Spleen (tissue), 11 donors: ENCODE data around the gene GUCD1. TPM values are rescaled to one million over a fixed set of nuclear protein-coding genes. Genes with fewer than 3 reads are reported as not detected.

Experiments used
- DNase-seq: peaks from one replicate; pipeline ENCODE4 v3.0.0-alpha.2; 2020
- H3K27ac ChIP-seq, 8 donors: fragments of 200-600 bp; sonication (generic) in 7 of 8; 1 replicate in 4 of 8; 2 replicates in 4 of 8; pipeline versions ENCODE4 v1.5.0 to v1.8.0; 2016 to 2021; ENCODE audit warnings: inconsistent platforms in 4 of 8, mild to moderate bottlenecking in 4 of 8, moderate library complexity in 1 of 8
- H3K27me3 ChIP-seq, 7 donors: fragments of 200-600 bp; sonication (generic) in 6 of 7; replicated peaks in 1 of 7; 1 replicate in 4 of 7; 2 replicates in 3 of 7; pipeline versions ENCODE4 v1.5.0 to v1.8.0; 2016 to 2021; ENCODE audit warnings: inconsistent platforms in 3 of 7, mild to moderate bottlenecking in 1 of 7
- H3K36me3 ChIP-seq, 6 donors: fragments of 200-600 bp; sonication (generic) in 5 of 6; 1 replicate in 4 of 6; 2 replicates in 2 of 6; pipeline versions ENCODE4 v1.5.0 to v1.8.0; 2016 to 2021; ENCODE audit warnings: inconsistent platforms in 2 of 6
- H3K4me1 ChIP-seq, 6 donors: fragments of 200-600 bp; sonication (generic) in 5 of 6; 1 replicate in 3 of 6; 2 replicates in 3 of 6; pipeline versions ENCODE4 v1.5.0 to v1.8.0; 2016 to 2021; ENCODE audit warnings: inconsistent platforms in 3 of 6
- H3K4me3 ChIP-seq, 8 donors: fragments of 200-600 bp; sonication (generic) in 7 of 8; 1 replicate in 4 of 8; 2 replicates in 4 of 8; pipeline versions ENCODE4 v1.5.0 to v1.8.0; 2016 to 2021; ENCODE audit warnings: inconsistent platforms in 4 of 8, mild to moderate bottlenecking in 4 of 8, moderate library complexity in 2 of 8
- H3K9me3 ChIP-seq, 8 donors: fragments of 200-600 bp; sonication (generic) in 7 of 8; 1 replicate in 4 of 8; 2 replicates in 4 of 8; pipeline versions ENCODE4 v1.5.0 to v1.8.0; 2016 to 2021; ENCODE audit warnings: inconsistent platforms in 4 of 8
- POLR2A ChIP-seq, 3 donors: fragments of 450-650 bp; IDR thresholded peaks; one replicate each; pipeline ENCODE4 v1.5.1; 2017; ENCODE audit warnings: antibody characterized with exemption in 3 of 3, mild to moderate bottlenecking in 1 of 3
- POLR2AphosphoS5 ChIP-seq, 3 donors: sonication (generic); formaldehyde crosslinking; IDR thresholded peaks; one replicate each; pipeline ENCODE4 v1.5.1; 2017; ENCODE audit warnings: antibody characterized with exemption in 3 of 3
- WGBS, 5 donors: extraction: QIAGEN DNeasy Blood & Tissue Kit in 3 of 5; methylation state at CpG; one replicate each; pipeline versions ENCODE4 v1.1.5 to v1.1.7; 2013 to 2018; 5-methylcytosine and 5-hydroxymethylcytosine counted together
- intact Hi-C: fragments of 100-400 bp; cut with DNase I; formaldehyde crosslinking; loops from one replicate; pipeline ENCODE4 v1.15.0; 2023; ENCODE audit warnings: low total_unique reads
- polyA plus RNA-seq, 3 donors: library from polyadenylated mRNA; stranded (reverse); fragments of 200-250 nt; gene quantifications; one replicate each; pipeline ENCODE4 v1.2.1, GENCODE V29; 2013
- total RNA-seq, 7 donors: library from RNA; depleted of rRNA in 3 of 7; stranded (reverse); fragments of >200 nt in 3 of 7; fragmentation: NEBNext Ultra II Directional in 4 of 7; extraction: Animal tissue kit (Norgen Biotek cat#: 25700) in 4 of 7; gene quantifications; one replicate each; pipeline versions ENCODE4 v1.1.0 to v1.2.1, GENCODE V29; 2016 to 2021
- TF ChIP-seq, protein P1 (sequence below), 11 experiments: fragments of 200-600 bp in 7 of 11; fragments of 450-650 bp in 4 of 11; sonication (generic) in 4 of 11; IDR thresholded peaks in 8 of 11; conservative IDR thresholded peaks in 3 of 11; 1 replicate in 7 of 11; 2 replicates in 4 of 11; pipeline versions ENCODE4 v1.4.0 to v1.8.0; 2016 to 2021; ENCODE audit warnings: antibody characterized with exemption in 11 of 11, inconsistent platforms in 4 of 11, mild to moderate bottlenecking in 1 of 11
- donor health status: healthy with polysubstance abuse.
- donor health status: DM: no; HTN: no; CAD: no; lungs with moderate emphysema.
- donor health status: DM: no; HTN: no; CAD: no.
- donor health status: Bipolar disorder and iron deficiency.
- donor health status: healthy.
- donor health status: DM: no; HTN: no; CAD: no.
- donor health status: DM: yes; HTN: yes; CAD: no.

Gene GUCD1
- total and polyA plus RNA-seq, 10 donors, result 82.6 to 162 (median 106) TPM

DNA sequence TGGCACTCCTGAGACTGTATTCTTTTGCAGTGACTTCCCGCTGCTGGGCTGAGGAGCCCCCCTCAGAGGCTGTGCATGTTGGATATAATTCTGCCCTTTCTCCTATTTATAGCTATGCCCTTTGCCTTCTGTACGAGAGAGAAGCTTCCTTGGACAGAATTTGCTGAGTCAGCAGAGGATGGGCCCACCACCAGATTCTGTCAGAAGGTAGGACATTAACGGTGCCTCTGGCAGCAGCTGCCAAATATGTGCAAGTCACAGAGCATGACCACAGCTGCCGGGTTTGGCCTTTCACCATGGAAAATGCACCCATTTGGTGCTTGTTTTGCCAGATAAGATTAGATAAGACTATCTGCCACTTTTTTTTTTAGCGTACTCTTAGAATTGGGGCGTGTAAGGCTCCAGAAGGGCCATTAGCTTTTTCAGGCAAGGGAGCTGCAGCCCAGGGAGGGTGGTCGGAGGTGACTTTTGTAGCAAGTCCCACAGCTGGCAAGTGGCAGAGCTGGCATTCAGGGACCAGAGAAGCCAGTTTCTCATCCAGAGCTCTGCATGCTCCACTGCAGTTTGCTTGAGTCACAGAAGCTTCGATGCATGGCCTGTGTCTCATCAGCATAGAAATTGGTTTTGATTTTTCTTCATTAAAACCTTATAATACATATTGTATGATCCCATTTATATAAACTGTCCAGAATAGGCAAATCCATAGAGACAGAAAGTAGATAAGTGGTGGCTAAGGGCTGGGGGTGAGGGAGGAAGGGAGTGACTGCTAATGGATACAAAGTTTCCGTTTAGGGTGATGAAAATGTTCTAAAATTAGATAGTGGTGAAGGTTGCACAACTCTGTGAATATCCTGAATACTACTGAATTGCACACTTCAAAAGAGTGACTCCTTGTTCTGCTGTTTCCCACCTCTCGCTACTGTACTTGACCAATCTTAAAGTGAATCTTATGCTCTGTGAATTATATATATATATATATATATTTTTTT, 44.0 kb downstream of the GUCD1 start:
- peaks cover 20 to 99% (median 42%) of the 10 kb centered on the region in 6 donors for H3K4me1 ChIP-seq
- peak overlapping the region in 7 of 8 donors; percentile 61 to 86 (median 81) for H3K27ac ChIP-seq
- H3K9me3 ChIP-seq, result no peaks in the 10 kb centered on the region
- H3K4me3 ChIP-seq, result peak overlapping the region in 1 of 8 donors; percentile 19
- TF ChIP-seq POLR2A (IDR thresholded peaks at IDR 0.05), result no peak
- TF ChIP-seq POLR2AphosphoS5 (IDR thresholded peaks at IDR 0.05), result peak in 2 of 3 donors; percentile 22 to 29
- TF ChIP-seq, protein P1, sequence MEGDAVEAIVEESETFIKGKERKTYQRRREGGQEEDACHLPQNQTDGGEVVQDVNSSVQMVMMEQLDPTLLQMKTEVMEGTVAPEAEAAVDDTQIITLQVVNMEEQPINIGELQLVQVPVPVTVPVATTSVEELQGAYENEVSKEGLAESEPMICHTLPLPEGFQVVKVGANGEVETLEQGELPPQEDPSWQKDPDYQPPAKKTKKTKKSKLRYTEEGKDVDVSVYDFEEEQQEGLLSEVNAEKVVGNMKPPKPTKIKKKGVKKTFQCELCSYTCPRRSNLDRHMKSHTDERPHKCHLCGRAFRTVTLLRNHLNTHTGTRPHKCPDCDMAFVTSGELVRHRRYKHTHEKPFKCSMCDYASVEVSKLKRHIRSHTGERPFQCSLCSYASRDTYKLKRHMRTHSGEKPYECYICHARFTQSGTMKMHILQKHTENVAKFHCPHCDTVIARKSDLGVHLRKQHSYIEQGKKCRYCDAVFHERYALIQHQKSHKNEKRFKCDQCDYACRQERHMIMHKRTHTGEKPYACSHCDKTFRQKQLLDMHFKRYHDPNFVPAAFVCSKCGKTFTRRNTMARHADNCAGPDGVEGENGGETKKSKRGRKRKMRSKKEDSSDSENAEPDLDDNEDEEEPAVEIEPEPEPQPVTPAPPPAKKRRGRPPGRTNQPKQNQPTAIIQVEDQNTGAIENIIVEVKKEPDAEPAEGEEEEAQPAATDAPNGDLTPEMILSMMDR (IDR thresholded peaks at IDR 0.05 in 8 of 11, conservative IDR thresholded peaks at IDR 0.05 in 3 of 11), result no peak
- DNase-seq, result no peak
- WGBS, 5 donors, result 13 to 30% (median 16%) methylated on average over 10 of the region's 10 CpGs
- intact Hi-C loops, result no loop called here
- H3K27me3 ChIP-seq, result no peaks in the 10 kb centered on the region
- no peaks in the 10 kb centered on the region for H3K36me3 ChIP-seq

GRCh38 chr22:24507716-24508115, 47.2 kb downstream of the GUCD1 start:
- TF ChIP-seq POLR2A (IDR thresholded peaks at IDR 0.05) (no peak), POLR2AphosphoS5 (IDR thresholded peaks at IDR 0.05) (no peak)
- TF ChIP-seq, protein P1 (IDR thresholded peaks at IDR 0.05 in 8 of 11, conservative IDR thresholded peaks at IDR 0.05 in 3 of 11), result no peak
- peaks cover 20 to 100% (median 55%) of the 10 kb centered on the region in 6 donors for H3K4me1 ChIP-seq
- 83 to 95% (median 84%) methylated on average over 7 of the region's 7 CpGs for WGBS, 5 donors

GRCh38 chr22:24506802-24507438, 48.0 kb downstream of the GUCD1 start:
- H3K36me3 ChIP-seq, result no peaks in the 10 kb centered on the region
- peaks cover 15 to 100% (median 50%) of the 10 kb centered on the region in 6 donors for H3K4me1 ChIP-seq
- intact Hi-C loops, result loop anchor here (5.0 kb wide), 1 partner anchor 85 kb away; no protein-coding TSS in a partner anchor
- no peaks in the 10 kb centered on the region for H3K27me3 ChIP-seq
- H3K4me3 ChIP-seq, result no peak overlapping the region
- peak overlapping the region in 6 of 8 donors; percentile 62 to 86 (median 71) for H3K27ac ChIP-seq
- DNase-seq, result no peak
- no peak for TF ChIP-seq POLR2AphosphoS5 (IDR thresholded peaks at IDR 0.05)
- TF ChIP-seq, protein P1 (IDR thresholded peaks at IDR 0.05 in 8 of 11, conservative IDR thresholded peaks at IDR 0.05 in 3 of 11), result no peak
- TF ChIP-seq POLR2A (IDR thresholded peaks at IDR 0.05), result no peak
- no peaks in the 10 kb centered on the region for H3K9me3 ChIP-seq
- WGBS, 5 donors, result 34 to 66% (median 49%) methylated on average over 6 of the region's 6 CpGs

More at GRCh38 chr22:24507716-24508115, 47.2 kb downstream of the GUCD1 start:
- no peak for DNase-seq
- Histone ChIP-seq H3K9me3 (no peaks in the 10 kb centered on the region), H3K27me3 (no peaks in the 10 kb centered on the region), H3K36me3 (no peaks in the 10 kb centered on the region), H3K4me3 (no peak overlapping the region), H3K27ac (peak overlapping the region in 4 of 8 donors; percentile 64 to 86 (median 71))
- intact Hi-C loops, result loop anchor here (5.0 kb wide), 1 partner anchor 85 kb away; no protein-coding TSS in a partner anchor
